NCI-H510A (cell line): ENCODE results near the gene CACNA2D2.
A peak's percentile ranks its signal among the peaks of the same experiment; 100 is the strongest.

ENCODE experiments used
- DNase-seq: peaks from one replicate; lab custom pipeline; 2025; lab: John Stamatoyannopoulos, UW

Gene CACNA2D2

GRCh38 chr3:50457988-50458387 is 45.4 kb downstream of the CACNA2D2 start:
- DNase-seq = no peak

DNA sequence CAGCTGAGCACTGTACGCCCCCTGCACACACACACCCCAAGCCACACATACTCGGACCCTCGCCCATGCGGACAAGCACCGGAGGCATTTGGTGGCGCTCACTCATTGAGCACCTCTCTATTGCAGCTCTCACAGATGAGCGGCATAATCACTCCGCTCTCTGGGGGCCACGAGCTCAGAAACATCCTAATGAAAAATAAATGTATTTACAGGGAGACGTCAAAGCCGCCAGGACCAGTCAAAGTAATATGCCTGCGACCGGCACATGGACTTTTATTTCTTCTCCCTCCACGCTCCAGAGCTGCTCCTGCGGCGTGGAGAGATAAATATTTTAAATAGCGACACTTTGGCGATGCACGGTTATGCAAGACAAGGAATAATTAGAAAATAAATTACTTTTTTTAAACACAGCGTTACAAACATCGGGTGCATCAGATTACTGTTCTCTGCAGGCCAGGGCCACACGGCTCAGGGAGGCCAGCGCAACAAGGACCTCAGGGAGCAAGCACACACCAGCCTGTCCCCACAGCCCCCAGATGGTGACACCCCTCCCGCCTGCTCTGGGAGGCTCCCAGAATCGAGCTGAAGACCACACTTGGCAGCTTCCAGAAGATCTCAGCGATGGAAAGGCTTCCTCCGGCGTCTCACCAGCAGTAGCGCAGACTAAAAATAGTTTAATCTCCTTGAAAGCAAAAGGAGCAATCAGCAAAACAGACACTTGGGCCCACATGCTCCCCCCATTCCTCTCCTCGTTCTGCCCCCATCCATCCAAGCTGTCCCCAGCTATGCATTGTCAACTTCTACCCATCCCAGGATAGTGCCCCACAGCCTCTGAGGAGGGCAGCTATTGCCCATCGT is 48.0 kb downstream of the CACNA2D2 start:
- DNase-seq = no peak

GRCh38 chr3:50454481-50455070 is 48.9 kb downstream of the CACNA2D2 start:
- no peak for DNase-seq

GRCh38 chr3:50453907-50454306 is 49.5 kb downstream of the CACNA2D2 start:
- peak; percentile 35 for DNase-seq

DNA sequence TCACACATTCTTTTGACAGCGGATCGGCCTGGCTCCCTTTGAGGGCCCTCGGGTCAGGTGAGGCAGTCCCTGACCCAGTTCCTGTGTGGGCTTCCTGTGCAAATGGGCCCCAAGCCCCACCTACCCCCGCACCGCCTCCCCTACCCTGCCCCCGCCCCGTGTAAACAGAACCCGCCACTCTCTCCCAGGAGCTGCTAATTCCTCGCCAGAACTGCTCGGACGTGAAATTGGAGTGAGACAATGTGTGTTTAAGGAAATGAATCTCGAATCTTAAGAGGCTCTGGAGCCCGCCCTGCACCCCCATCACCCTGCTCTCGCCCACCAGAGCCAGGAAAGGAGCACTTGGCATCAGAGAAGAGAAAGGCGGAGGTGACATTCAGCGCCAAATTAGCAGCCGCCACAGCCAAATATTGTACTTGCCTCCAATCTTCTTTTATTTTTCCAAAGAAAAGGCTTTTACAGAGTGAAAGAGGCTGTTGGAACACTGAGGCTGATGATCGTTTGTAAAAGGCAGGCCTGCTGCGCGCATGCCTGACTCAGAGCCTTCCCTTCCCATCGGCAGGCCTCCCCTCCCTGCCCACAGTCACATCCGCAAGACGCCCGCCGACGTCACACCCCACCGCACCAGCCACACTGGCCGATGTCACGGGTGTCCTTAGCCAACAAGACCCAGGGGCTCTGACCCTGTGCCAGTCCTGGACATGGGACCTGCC is 53.1 kb downstream of the CACNA2D2 start:
- DNase-seq = no peak

DNA sequence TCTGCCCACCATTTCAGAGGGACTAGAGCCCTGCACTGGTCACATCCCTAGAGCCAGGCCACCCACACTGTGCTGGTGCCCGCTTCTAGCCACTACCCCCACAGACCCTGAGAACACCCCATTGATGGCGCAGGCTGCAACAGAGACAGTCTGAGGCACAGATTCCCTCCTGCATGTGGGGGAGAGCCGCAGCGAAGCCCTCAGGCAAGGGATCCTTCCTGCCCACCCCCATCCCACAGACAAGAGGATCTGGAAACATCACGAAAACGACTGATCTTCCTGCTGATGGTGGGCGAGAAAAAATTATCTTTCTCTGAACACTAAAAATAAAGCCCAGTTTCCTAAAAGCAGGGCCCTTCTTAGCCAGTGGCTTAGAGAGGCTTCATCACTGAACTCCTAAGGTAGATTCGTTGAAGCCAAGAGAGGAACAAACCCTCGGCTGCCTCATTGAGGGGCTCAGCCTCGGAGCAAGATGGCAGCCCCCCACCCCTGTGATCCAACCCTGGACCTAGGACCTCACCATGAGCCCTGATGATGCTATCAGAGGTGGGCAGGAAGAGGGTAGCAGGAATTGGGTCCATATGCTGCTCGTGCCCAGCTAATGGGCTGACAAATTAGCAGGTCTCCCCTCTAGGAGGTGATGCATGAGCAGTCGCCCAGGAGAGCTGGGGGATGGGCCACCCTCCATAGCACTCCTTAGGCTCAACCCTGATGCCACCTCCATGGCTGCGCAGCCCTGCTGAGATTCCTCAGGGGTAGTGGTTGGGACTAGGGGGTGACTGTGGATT is 54.5 kb downstream of the CACNA2D2 start:
- no peak for DNase-seq

GRCh38 chr3:50447290-50447840 is 56.1 kb downstream of the CACNA2D2 start:
- DNase-seq = no peak

DNA sequence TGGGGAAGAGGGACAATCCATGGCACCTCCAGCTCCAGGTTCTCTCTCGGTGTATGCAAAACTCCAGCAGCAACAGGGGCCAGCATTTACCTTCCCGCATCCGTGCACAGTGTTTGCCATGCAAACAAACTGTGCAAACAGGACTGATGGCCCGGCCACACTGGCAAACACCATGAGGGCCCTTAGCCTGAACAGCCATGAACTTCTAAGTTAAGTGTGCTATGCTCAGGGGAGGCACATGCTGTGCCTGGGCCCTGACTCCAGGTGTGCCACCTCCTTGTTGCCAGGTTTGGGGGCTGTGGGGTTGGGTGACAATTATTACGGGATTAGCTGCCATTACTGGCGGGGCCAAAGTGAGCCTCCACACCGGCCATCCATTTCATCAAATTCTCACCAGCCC is 57.5 kb downstream of the CACNA2D2 start:
- peak; percentile 91 for DNase-seq

DNA sequence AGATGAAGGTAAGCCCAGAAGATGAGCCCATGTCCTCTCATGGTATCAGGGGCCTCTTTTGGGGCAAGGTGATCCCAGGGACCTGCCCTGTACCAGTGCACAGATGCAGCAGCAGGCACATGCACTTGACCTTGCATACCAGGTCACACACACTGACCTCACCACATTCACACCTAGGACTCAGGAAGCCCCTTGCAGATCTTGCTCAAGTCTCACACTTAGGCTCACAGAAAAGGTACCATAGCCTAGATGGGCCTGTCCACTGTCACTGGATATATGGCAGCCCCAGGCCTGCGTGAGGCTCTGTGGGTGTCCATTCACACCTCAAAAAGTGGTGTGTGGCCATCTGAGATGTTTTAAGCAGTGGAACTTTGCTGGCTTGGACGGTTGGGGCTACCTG is 58.7 kb downstream of the CACNA2D2 start:
- DNase-seq = no peak

DNA sequence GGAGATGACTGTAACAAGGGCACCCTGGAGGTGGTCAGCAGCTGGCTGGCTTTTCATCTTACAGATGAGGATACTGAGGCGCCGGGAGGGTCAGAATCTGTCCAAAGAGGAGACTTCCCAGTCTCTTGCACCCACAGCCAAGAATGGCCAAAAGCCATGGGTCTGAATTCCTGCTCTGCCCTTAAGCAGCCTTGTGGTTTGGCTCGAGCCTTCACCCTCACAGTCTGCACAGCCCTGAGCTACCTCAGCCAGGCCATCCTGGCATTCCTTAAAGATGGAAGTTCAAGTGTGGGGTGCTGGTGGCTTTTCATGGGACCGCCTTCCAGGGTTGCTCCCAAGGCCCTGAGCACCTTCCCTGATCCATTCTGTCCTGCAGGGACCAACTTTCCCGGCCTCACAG is 59.2 kb downstream of the CACNA2D2 start:
- no peak for DNase-seq

- DNase-seq = peak; percentile 51
Observed at GRCh38 chr3:50442945-50443579, 60.4 kb downstream of the CACNA2D2 start.

DNA sequence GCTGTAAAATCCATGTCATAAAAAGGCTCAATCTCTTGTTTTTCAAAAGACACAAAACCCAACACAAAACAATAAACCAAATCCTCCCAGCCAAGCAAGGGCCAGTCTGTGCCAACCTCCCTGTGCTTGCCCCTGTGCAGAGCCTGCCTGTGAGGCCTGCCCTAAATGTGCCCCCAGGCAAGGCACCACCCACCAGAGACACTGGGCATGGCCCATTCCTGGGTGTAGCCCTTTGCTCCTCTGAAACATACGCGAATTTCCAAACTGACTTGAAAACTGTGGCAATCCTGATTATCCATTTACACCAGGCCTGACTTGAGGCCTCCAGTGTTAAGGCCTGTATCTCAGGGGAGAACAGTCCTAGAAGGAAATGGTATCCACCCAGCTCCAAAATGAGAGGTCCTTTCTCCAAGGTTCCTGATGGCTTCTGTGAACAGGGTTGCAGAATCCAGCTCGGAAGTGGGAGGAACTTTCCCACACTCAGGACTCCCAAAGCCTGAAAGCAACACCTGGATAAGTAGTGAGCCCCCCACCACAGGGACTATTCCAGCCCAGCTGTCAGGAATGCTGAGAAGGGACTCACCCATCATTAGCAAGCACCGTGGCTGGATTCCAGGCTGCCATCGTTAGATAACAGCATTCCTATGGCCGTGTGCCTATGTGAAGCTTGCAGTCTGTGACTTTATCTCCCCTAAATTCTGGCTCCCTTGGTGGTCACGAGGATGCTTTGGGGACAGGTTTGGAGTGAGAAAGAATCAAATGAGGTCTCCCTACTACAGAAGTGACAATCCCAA is 61.8 kb downstream of the CACNA2D2 start:
- no peak for DNase-seq

GRCh38 chr3:50436114-50436674 is 67.2 kb downstream of the CACNA2D2 start:
- no peak for DNase-seq

- DNase-seq = no peak
Observed at GRCh38 chr3:50435371-50436113, 67.9 kb downstream of the CACNA2D2 start.

DNA sequence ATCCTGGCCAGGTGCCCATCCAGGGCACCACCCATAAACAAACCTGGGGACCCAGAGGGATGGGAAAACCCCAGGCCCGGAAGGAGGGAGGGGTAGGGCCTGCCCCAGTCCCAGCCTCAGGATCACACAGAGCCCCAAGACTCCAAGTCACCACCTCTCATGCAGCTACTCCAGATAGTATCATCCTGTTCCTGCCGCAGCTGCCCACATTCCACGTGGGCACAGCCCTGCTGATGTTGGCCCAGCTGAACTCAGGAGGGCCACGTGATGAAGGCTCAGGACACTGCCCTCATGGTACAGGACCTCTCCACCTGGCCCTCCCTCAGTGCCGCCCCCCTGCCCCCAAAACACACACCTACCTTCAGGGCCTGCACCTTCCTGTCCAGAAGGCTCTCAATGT is 69.5 kb downstream of the CACNA2D2 start:
- DNase-seq = no peak

DNA sequence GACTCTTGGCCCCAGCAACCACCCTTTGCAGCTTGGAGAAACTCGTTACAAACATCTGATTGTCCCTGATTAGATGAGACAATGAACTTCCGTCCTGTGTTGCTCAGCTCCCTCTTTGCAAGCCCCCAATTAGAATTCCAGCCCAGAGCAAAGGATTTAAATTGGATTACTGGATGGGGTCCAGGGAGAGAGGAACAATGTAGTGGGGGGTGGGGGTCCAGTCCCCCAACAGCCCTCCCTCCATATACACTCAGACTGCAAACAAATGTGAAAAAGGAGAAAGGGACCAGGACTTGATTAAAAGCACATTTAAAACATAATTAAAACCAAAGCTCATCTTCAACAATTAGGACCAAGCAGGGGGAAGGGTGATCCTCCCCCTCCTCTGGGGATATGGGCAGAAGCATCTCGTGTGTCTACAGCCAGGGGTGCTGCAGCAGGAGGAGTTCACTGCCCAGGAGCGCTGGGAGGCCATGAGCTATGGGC is 72.4 kb downstream of the CACNA2D2 start:
- DNase-seq = no peak

- DNase-seq = no peak
Observed at GRCh38 chr3:50430191-50430590, 73.2 kb downstream of the CACNA2D2 start.

GRCh38 chr3:50428007-50428633 is 75.3 kb downstream of the CACNA2D2 start:
- DNase-seq = no peak

DNA sequence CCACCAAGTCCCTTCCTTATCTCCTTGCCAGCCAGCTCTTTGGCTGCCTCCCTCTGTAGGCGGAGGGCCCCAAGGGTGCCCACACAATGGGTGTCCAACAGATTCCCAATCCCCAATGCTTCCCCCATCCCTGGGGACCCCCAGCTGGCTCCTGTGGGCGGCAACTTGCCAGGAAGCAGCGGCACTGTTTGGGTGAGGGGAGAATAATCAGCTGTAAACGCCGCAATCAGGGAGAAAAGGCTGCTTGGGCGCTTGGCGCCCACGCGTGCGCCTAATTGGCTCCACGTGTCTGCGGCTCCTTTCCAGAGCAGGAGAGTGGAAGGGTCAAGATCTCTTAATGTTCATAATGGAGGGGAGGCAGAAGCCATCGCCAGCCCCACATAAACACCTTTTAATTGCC is 76.2 kb downstream of the CACNA2D2 start:
- DNase-seq = no peak
